ENCODE measurements around the gene HNRNPA3.

- TF ChIP-seq GATA2 (IDR thresholded peaks at IDR 0.05; ENCODE audit: low read depth, low read length) (no peak), GATA3 (IDR thresholded peaks at IDR 0.05; ENCODE audit: low read depth, low read length) (no peak)
Observed at GRCh38 chr2:177268187-177268871, 55.7 kb downstream of the HNRNPA3 start.
